ENCODE measurements around the gene SDC3. TPM values are rescaled to one million over a fixed set of nuclear protein-coding genes. Genes with fewer than 3 reads are reported as not detected.

Gene SDC3
- total and polyA plus RNA-seq, 2 donors (not counting 1 experiment from before 2014, with no cell fraction given): 0.30 to 4.6 TPM

- peaks cover 53% of the 10 kb centered on the region for H3K27me3 Mint-ChIP-seq
- H3K4me1 Mint-ChIP-seq: peaks cover 18% of the 10 kb centered on the region
- ATAC-seq (ENCODE audit: low read depth): no peak
- H3K4me3 Mint-ChIP-seq: no peak overlapping the region
- ChIA-PET POLR2A (no interaction called here), CTCF (interaction anchor here (1.4 kb wide), 1 partner anchor 75 kb away, joined by 3 read pairs; no protein-coding TSS in a partner anchor)
- Histone ChIP-seq H3K27me3 (replicated peaks in 1 of 4; ENCODE audit: control extremely low read depth in 1 of 4, control insufficient read depth in 3 of 4, insufficient read depth in 4 of 4, low read length in 3 of 4) (peaks cover 0 to 24% (median 3%) of the 10 kb centered on the region in 4 experiments), H3K9ac (ENCODE audit: low read length) (no peak overlapping the region), H4K20me1 (ENCODE audit: control insufficient read depth, insufficient read depth, low read length, poor library complexity, severe bottlenecking) (no peaks in the 10 kb centered on the region), H2AFZ (ENCODE audit: insufficient read depth, low read depth, low read length, poor library complexity, severe bottlenecking) (no peak overlapping the region), H3K9me3 (ENCODE audit: control extremely low read depth in 1 of 3, control insufficient read depth in 2 of 3, insufficient read depth in 1 of 3, low read length in 2 of 3) (peaks cover 0 to 28% (median 7%) of the 10 kb centered on the region in 3 donors), H3K36me3 (replicated peaks in 1 of 2; ENCODE audit: control extremely low read depth in 1 of 2, control insufficient read depth in 1 of 2, extremely low read depth in 1 of 2, insufficient read depth in 2 of 2, low read length in 1 of 2) (no peaks in the 10 kb centered on the region), H3K4me3 (ENCODE audit: control extremely low read depth in 1 of 5, extremely low read depth in 1 of 5, insufficient read depth in 1 of 5, low read depth in 2 of 5, low read length in 4 of 5) (no peak overlapping the region), H3K4me1 (ENCODE audit: control insufficient read depth in 2 of 2, insufficient read depth in 2 of 2, low read length in 2 of 2) (peaks cover 7 to 11% of the 10 kb centered on the region in 2 donors), H3K27ac (ENCODE audit: low read length in 2 of 2) (no peak overlapping the region), H3K4me2 (replicated peaks; ENCODE audit: low read depth, low read length, poor library complexity, severe bottlenecking) (no peak overlapping the region), H3K79me2 (ENCODE audit: control insufficient read depth, insufficient read depth, low read length) (no peaks in the 10 kb centered on the region)
- no peak for DNase-seq
- TF ChIP-seq CTCF (IDR thresholded peaks at IDR 0.05) (no peak), EZH2 (IDR thresholded peaks at IDR 0.05; ENCODE audit: borderline replicate concordance, insufficient read depth, low read depth, low read length, poor library complexity, severe bottlenecking) (no peak)
- no peak overlapping the region for H3K27ac Mint-ChIP-seq
- 84% methylated on average over 23 of the region's 25 CpGs for WGBS (ENCODE audit: insufficient coverage)
- peaks cover 3% of the 10 kb centered on the region for H3K9me3 Mint-ChIP-seq (ENCODE audit: insufficient read depth)
- intact Hi-C loops (cut with micrococcal nuclease): no loop called here
Measured at GRCh38 chr1:30876451-30877204, 31.9 kb downstream of the SDC3 start.

- ATAC-seq (ENCODE audit: low read depth) (no peak), DNase-seq (no peak)
- Histone ChIP-seq H4K20me1 (ENCODE audit: control insufficient read depth, insufficient read depth, low read length, poor library complexity, severe bottlenecking) (no peaks in the 10 kb centered on the region), H3K9ac (ENCODE audit: low read length) (no peak overlapping the region), H3K79me2 (ENCODE audit: control insufficient read depth, insufficient read depth, low read length) (no peaks in the 10 kb centered on the region), H3K27me3 (replicated peaks in 1 of 4; ENCODE audit: control extremely low read depth in 1 of 4, control insufficient read depth in 3 of 4, insufficient read depth in 4 of 4, low read length in 3 of 4) (peaks cover 0 to 24% (median 3%) of the 10 kb centered on the region in 4 experiments), H2AFZ (ENCODE audit: insufficient read depth, low read depth, low read length, poor library complexity, severe bottlenecking) (no peak overlapping the region), H3K4me2 (replicated peaks; ENCODE audit: low read depth, low read length, poor library complexity, severe bottlenecking) (no peak overlapping the region), H3K9me3 (ENCODE audit: control extremely low read depth in 1 of 3, control insufficient read depth in 2 of 3, insufficient read depth in 1 of 3, low read length in 2 of 3) (peaks cover 0 to 35% (median 7%) of the 10 kb centered on the region in 3 donors), H3K27ac (ENCODE audit: low read length in 2 of 2) (no peak overlapping the region), H3K36me3 (replicated peaks in 1 of 2; ENCODE audit: control extremely low read depth in 1 of 2, control insufficient read depth in 1 of 2, extremely low read depth in 1 of 2, insufficient read depth in 2 of 2, low read length in 1 of 2) (no peaks in the 10 kb centered on the region), H3K4me1 (ENCODE audit: control insufficient read depth in 2 of 2, insufficient read depth in 2 of 2, low read length in 2 of 2) (peaks cover 2 to 4% of the 10 kb centered on the region in 2 donors), H3K4me3 (ENCODE audit: control extremely low read depth in 1 of 5, extremely low read depth in 1 of 5, insufficient read depth in 1 of 5, low read depth in 2 of 5, low read length in 4 of 5) (no peak overlapping the region)
- Mint-ChIP-seq H3K4me3 (no peak overlapping the region), H3K27me3 (peaks cover 50% of the 10 kb centered on the region), H3K9me3 (ENCODE audit: insufficient read depth) (peaks cover 3% of the 10 kb centered on the region), H3K27ac (no peak overlapping the region), H3K4me1 (peaks cover 11% of the 10 kb centered on the region)
- ChIA-PET POLR2A (no interaction called here), CTCF (interaction anchor here (1.0 to 1.4 kb wide), 2 partner anchors 53 to 75 kb away, joined by 3 read pairs; no protein-coding TSS in a partner anchor)
- intact Hi-C loops (cut with micrococcal nuclease): no loop called here
- 79% methylated on average over 6 of the region's 11 CpGs for WGBS (ENCODE audit: insufficient coverage)
- TF ChIP-seq CTCF (IDR thresholded peaks at IDR 0.05): no peak
Measured at GRCh38 chr1:30875916-30876315, 32.6 kb downstream of the SDC3 start.

Data from B cell (primary cell).